Stimulated activated CD8-positive, alpha-beta memory T cell treated with anti-CD3 and anti-CD28 coated beads, Interleukin-4, amount 100 ng/mL, for 4 hours (primary cell): Measurements from ENCODE around the gene SNN.

Source experiments
- DNase-seq, 2 donors: peaks; one replicate each; pipeline ENCODE4 v3.0.0-alpha.2; 2020; ENCODE audit warnings: low read depth in 2 of 2, low spot score in 1 of 2

Gene SNN

DNA sequence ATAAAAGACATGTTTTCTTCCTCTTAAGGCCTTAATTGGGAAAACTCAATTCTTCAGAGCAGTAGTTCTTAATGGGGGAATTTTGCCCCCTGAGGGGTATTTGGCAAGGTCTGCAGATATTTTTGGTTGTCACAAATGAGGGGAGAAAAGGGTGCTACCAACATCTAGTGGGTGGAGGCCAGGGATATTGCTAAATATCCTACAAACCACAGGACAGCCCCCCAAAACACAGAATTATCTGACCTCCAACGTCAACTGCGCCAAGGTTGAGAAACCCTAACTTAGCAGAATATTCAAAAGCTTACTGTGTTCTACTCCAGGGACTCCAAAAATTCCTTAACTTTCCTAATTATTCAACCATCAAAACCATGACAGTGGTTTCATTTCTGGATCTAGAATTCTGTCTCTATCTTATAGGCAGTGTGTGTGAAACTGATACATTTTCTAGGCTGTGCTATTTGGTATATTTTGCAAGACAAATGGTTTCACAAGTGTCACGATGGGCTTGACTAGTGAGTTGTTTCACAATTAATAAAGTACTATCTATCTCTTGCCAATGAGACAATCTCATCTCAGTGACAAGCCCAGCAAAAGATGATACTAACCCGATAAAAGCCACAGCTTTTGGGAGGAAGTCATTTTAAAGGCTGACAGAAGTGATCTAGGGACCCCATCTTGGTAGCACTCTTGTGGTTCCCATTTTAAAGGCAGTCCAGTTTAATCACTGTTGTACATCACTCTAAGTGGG is 59.7 kb downstream of the SNN start:
- no peak for DNase-seq
